Measurements from ENCODE around the gene OR10D3. TPM values are rescaled to one million over a fixed set of nuclear protein-coding genes. Genes with fewer than 3 reads are reported as not detected.

The OR10D3 gene
- total and polyA plus RNA-seq, 2 of the 8 experiments (the other 6 are each of a cell fraction or from before 2014, with no cell fraction given) = not detected

DNA sequence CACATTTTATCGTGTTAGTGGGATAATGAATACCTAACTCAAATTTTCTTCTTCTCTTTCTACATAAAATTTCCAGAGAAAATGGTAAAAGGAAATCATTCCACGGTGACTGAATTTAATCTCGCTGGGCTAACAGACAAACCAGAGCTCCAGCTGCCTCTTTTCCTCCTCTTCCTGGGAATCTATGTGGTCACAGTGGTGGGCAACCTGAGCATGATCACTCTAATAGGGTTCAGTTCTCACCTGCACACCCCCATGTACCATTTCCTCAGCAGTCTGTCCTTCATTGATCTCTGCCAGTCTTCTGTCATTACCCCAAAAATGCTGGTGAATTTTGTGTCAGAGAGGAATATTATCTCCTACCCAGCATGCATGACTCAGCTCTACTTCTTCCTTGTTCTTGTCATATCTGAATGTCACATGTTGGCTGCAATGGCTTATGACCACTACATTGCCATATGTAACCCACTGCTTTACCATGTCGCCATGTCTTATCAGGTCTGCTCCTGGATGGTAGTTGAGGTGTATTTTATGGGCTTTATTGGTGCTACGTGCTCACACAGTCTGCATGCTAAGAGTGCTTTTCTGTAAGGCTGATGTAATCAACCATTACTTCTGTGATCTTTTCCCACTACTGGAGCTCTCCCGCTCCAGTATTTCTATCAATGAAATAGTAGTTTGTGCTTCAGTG, 24.1 kb downstream of the OR10D3 start:
- H3K27me3 ChIP-seq (replicated peaks in 1 of 4; ENCODE audit: control insufficient read depth in 3 of 4, extremely low read depth in 1 of 4, insufficient read depth in 3 of 4, low read length in 3 of 4) = no peaks in the 10 kb centered on the region
- H4K8ac ChIP-seq (ENCODE audit: extremely low read depth, insufficient read depth, low read length) = no peak overlapping the region
- no peak overlapping the region for H3K4me2 ChIP-seq (ENCODE audit: insufficient read depth in 1 of 2, low read depth in 2 of 2, low read length in 2 of 2)
- H4K5ac ChIP-seq (ENCODE audit: insufficient read length, low read depth, low read length) = no peak overlapping the region
- no peak overlapping the region for H3K4me3 ChIP-seq (ENCODE audit: extremely low read depth in 1 of 4, insufficient read depth in 2 of 4, low read depth in 3 of 4, low read length in 4 of 4)
- TF ChIP-seq POU5F1 (IDR thresholded peaks at IDR 0.05; ENCODE audit: low read depth, low read length) (no peak), CHD1 (IDR thresholded peaks at IDR 0.05; ENCODE audit: low read depth, low read length) (no peak), NANOG (IDR thresholded peaks at IDR 0.05; ENCODE audit: insufficient read depth, low read depth, low read length, poor library complexity, severe bottlenecking) (no peak), SP2 (IDR thresholded peaks at IDR 0.05; ENCODE audit: low read length) (no peak), CHD2 (IDR thresholded peaks at IDR 0.05; ENCODE audit: low read length) (no peak), YY1 (IDR thresholded peaks at IDR 0.05; ENCODE audit: low read depth, low read length) (no peak)
- TF ChIP-seq, protein P1, sequence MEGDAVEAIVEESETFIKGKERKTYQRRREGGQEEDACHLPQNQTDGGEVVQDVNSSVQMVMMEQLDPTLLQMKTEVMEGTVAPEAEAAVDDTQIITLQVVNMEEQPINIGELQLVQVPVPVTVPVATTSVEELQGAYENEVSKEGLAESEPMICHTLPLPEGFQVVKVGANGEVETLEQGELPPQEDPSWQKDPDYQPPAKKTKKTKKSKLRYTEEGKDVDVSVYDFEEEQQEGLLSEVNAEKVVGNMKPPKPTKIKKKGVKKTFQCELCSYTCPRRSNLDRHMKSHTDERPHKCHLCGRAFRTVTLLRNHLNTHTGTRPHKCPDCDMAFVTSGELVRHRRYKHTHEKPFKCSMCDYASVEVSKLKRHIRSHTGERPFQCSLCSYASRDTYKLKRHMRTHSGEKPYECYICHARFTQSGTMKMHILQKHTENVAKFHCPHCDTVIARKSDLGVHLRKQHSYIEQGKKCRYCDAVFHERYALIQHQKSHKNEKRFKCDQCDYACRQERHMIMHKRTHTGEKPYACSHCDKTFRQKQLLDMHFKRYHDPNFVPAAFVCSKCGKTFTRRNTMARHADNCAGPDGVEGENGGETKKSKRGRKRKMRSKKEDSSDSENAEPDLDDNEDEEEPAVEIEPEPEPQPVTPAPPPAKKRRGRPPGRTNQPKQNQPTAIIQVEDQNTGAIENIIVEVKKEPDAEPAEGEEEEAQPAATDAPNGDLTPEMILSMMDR (IDR thresholded peaks at IDR 0.05; ENCODE audit: control extremely low read depth in 1 of 3, insufficient read depth in 1 of 3, low read depth in 1 of 3, low read length in 3 of 3) = no peak
- no peaks in the 10 kb centered on the region for H3K4me1 ChIP-seq (replicated peaks in 1 of 4; ENCODE audit: control insufficient read depth in 3 of 4, insufficient read depth in 4 of 4, low read length in 3 of 4)
- no peaks in the 10 kb centered on the region for H3K79me2 ChIP-seq (ENCODE audit: control insufficient read depth in 1 of 2, insufficient read depth in 2 of 2, low read length in 2 of 2)
- H3K36me3 ChIP-seq (ENCODE audit: control insufficient read depth in 2 of 4, insufficient read depth in 4 of 4, low read length in 3 of 4) = no peaks in the 10 kb centered on the region
- H2AK5ac ChIP-seq (ENCODE audit: low read depth, low read length) = no peak overlapping the region
- no peak overlapping the region for H2BK5ac ChIP-seq (ENCODE audit: low read depth, low read length)
- no peak for FAIRE-seq
- ChIA-PET POLR2A (ENCODE audit: partially characterized antibody) (no interaction called here), CTCF (ENCODE audit: partially characterized antibody) (interaction anchor here (1.0 to 1.9 kb wide), 3 partner anchors 10 to 138 kb away, joined by 4 to 6 read pairs (median 5); no protein-coding TSS in a partner anchor)
- WGBS, 2 experiments (ENCODE audit: extremely low coverage in 1 of 2, insufficient coverage in 1 of 2, insufficient read length in 1 of 2, insufficient replicate concordance in 2 of 2, low coverage in 1 of 2, low lambda C conversion rate in 2 of 2, missing lambda C conversion rate in 1 of 2) = 84% methylated on average over 6 of the region's 6 CpGs; no CpG with 5 or more reads in 1 of the 2 experiments
- H2AFZ ChIP-seq (ENCODE audit: low read length) = no peak overlapping the region
- H2BK15ac ChIP-seq (ENCODE audit: low read length) = no peak overlapping the region
- no peaks in the 10 kb centered on the region for H4K20me1 ChIP-seq (replicated peaks in 1 of 2; ENCODE audit: control insufficient read depth in 1 of 2, insufficient read depth in 2 of 2, low read length in 2 of 2)
- H3K14ac ChIP-seq (ENCODE audit: insufficient read length) = no peak overlapping the region
- no peaks in the 10 kb centered on the region for H3K23me2 ChIP-seq (ENCODE audit: low read depth, low read length)
- H3K27ac ChIP-seq (ENCODE audit: low read depth, low read length) = no peak overlapping the region
- no peak overlapping the region for H3K4ac ChIP-seq (replicated peaks; ENCODE audit: insufficient read length, low read depth, low read length)
- H3K23ac ChIP-seq (ENCODE audit: insufficient read length) = no peak overlapping the region
- no peak overlapping the region for H3K9ac ChIP-seq (replicated peaks in 1 of 4; ENCODE audit: extremely low read depth in 1 of 4, low read depth in 3 of 4, low read length in 3 of 4)
- no peak overlapping the region for H3K56ac ChIP-seq (replicated peaks; ENCODE audit: insufficient read length, low read depth, low read length)
- no peak overlapping the region for H3K18ac ChIP-seq (ENCODE audit: extremely low read depth, low read length)
- H2BK12ac ChIP-seq (ENCODE audit: low read depth, low read length) = no peak overlapping the region
- H3K9me3 ChIP-seq (ENCODE audit: insufficient read depth in 2 of 2, low read depth in 1 of 2, low read length in 1 of 2) = no peaks in the 10 kb centered on the region; a peak in 1 of 4 replicates
- no peak overlapping the region for H2BK120ac ChIP-seq (replicated peaks; ENCODE audit: low read depth, low read length)
- no peaks in the 10 kb centered on the region for H3K79me1 ChIP-seq (ENCODE audit: low read depth, low read length)
- DNase-seq (ENCODE audit: low read depth in 1 of 2, low spot score in 2 of 2) = no peak
- H2BK20ac ChIP-seq (ENCODE audit: low read length) = no peak overlapping the region
- no peak overlapping the region for H4K91ac ChIP-seq (replicated peaks; ENCODE audit: insufficient read length, low read length)
